SH-SY5Y (cell line): ENCODE results near the gene DUOXA1.

Experiments used
- GATA2 ChIP-seq: IDR thresholded peaks from 2 replicates; pipeline ENCODE4 v1.6.1; 2011; ENCODE audit warnings: mild to moderate bottlenecking, low read depth, low read length
- GATA3 ChIP-seq: IDR thresholded peaks from 2 replicates; pipeline ENCODE4 v1.6.1; 2011; ENCODE audit warnings: low read depth, mild to moderate bottlenecking, low read length, moderate library complexity

- TF ChIP-seq GATA2 (no peak), GATA3 (no peak)
Observed at GRCh38 chr15:45130291-45131000, 767 bp upstream of the DUOXA1 start.
